WTC11 (cell line): Measurements from ENCODE around the gene MAN2B2. TPM values are rescaled to one million over a fixed set of nuclear protein-coding genes. Genes with fewer than 3 reads are reported as not detected.

ENCODE experiments used
- ATAC-seq: fragments of 200-7000 bp; cut with Tn5 transposase; 2 replicates; pipeline ENCODE4 v1.10.0; 2021; ENCODE audit warnings: mild to moderate bottlenecking, moderate library complexity
- CTCF ChIA-PET: fragments of 300-600 bp; sonication (Branson Sonifier 250); formaldehyde crosslinking; loops from one replicate; lab custom pipeline; 2021; ENCODE audit warnings: antibody characterized with exemption; lab: Charles Lee
- POLR2A ChIA-PET: fragments of 350-600 bp; sonication (Branson Sonifier 250); formaldehyde crosslinking; loops from one replicate; lab custom pipeline; 2021; ENCODE audit warnings: antibody characterized with exemption; lab: Charles Lee
- DNase-seq: peaks from one replicate; pipeline ENCODE4 v3.0.0; 2021; ENCODE audit warnings: low spot score
- H3K27ac Mint-ChIP-seq: 2 replicates; pipeline ENCODE4 v1.8.0; 2021; ENCODE audit warnings: mixed read lengths
- H3K27me3 Mint-ChIP-seq: 2 replicates; pipeline ENCODE4 v1.8.0; 2021; ENCODE audit warnings: low read depth, mild to moderate bottlenecking, moderate library complexity, mixed read lengths
- H3K36me3 Mint-ChIP-seq: 2 replicates; pipeline ENCODE4 v1.8.0; 2021; ENCODE audit warnings: mixed read lengths
- H3K4me1 Mint-ChIP-seq: 2 replicates; pipeline ENCODE4 v1.8.0; 2022; ENCODE audit warnings: mixed read lengths
- H3K4me3 Mint-ChIP-seq: 2 replicates; pipeline ENCODE4 v1.8.0; 2021; ENCODE audit warnings: mild to moderate bottlenecking, moderate library complexity, mixed read lengths
- H3K9me3 Mint-ChIP-seq: 2 replicates; pipeline ENCODE4 v1.8.0; 2021; ENCODE audit warnings: mixed read lengths
- CREB1 ChIP-seq: sonication (generic); formaldehyde crosslinking; IDR thresholded peaks from 2 replicates; pipeline ENCODE4 v1.8.0; 2023; ENCODE audit warnings: mild to moderate bottlenecking, missing genetic modification reagents
- CREM ChIP-seq: sonication (generic); formaldehyde crosslinking; IDR thresholded peaks from 2 replicates; pipeline ENCODE4 v1.8.1; 2022; ENCODE audit warnings: mild to moderate bottlenecking, missing genetic modification reagents, moderate library complexity
- FOXJ3 ChIP-seq: sonication (generic); formaldehyde crosslinking; IDR thresholded peaks from 2 replicates; pipeline ENCODE4 v1.9.0; 2021; ENCODE audit warnings: missing genetic modification reagents, mild to moderate bottlenecking, borderline replicate concordance
- FOXP1 ChIP-seq: sonication (generic); formaldehyde crosslinking; IDR thresholded peaks from 2 replicates; pipeline ENCODE4 v1.8.0; 2022; ENCODE audit warnings: missing genetic modification reagents, mild to moderate bottlenecking, moderate library complexity, borderline replicate concordance
- GABPB1 ChIP-seq: sonication (generic); formaldehyde crosslinking; IDR thresholded peaks from 2 replicates; pipeline ENCODE4 v1.8.1; 2023; ENCODE audit warnings: mild to moderate bottlenecking, missing genetic modification reagents
- GRHL2 ChIP-seq: fragments of 250-450 bp; sonication (Bioruptor Pico); IDR thresholded peaks from 2 replicates; pipeline ENCODE4 v1.8.0; 2022; ENCODE audit warnings: mild to moderate bottlenecking, moderate library complexity; ENCODE audit not compliant: insufficient replicate concordance, severe bottlenecking
- JAZF1 ChIP-seq: fragments of 250-450 bp; sonication (Bioruptor Pico); IDR thresholded peaks from 2 replicates; pipeline ENCODE4 v1.9.0; 2021; ENCODE audit warnings: moderate library complexity, mild to moderate bottlenecking, inconsistent platforms
- MXD4 ChIP-seq: fragments of 250-450 bp; sonication (Bioruptor Pico); IDR thresholded peaks from 2 replicates; pipeline ENCODE4 v1.8.0; 2021; ENCODE audit warnings: mild to moderate bottlenecking, moderate library complexity, borderline replicate concordance
- MYBL2 ChIP-seq: sonication (generic); formaldehyde crosslinking; IDR thresholded peaks from 2 replicates; pipeline ENCODE4 v1.8.1; 2023; ENCODE audit warnings: mild to moderate bottlenecking, moderate library complexity, missing genetic modification reagents
- NFE2L1 ChIP-seq: sonication (generic); formaldehyde crosslinking; IDR thresholded peaks from 2 replicates; pipeline ENCODE4 v1.8.1; 2023; ENCODE audit warnings: missing genetic modification reagents
- PRRX2 ChIP-seq: fragments of 250-450 bp; sonication (Bioruptor Pico); IDR thresholded peaks from 2 replicates; pipeline ENCODE4 v1.8.0; 2021; ENCODE audit warnings: mild to moderate bottlenecking
- RELA ChIP-seq: sonication (generic); formaldehyde crosslinking; IDR thresholded peaks from 2 replicates; pipeline ENCODE4 v1.8.1; 2022; ENCODE audit warnings: missing genetic modification reagents, mild to moderate bottlenecking, borderline replicate concordance
- TEAD4 ChIP-seq: sonication (generic); formaldehyde crosslinking; IDR thresholded peaks from 2 replicates; pipeline ENCODE4 v1.8.0; 2022; ENCODE audit warnings: mild to moderate bottlenecking, missing genetic modification reagents
- ZNF121 ChIP-seq: sonication (generic); formaldehyde crosslinking; IDR thresholded peaks from 2 replicates; pipeline ENCODE4 v1.8.0; 2023; ENCODE audit warnings: missing genetic modification reagents
- ZNF232 ChIP-seq: sonication (generic); formaldehyde crosslinking; IDR thresholded peaks from 2 replicates; pipeline ENCODE4 v1.8.0; 2022; ENCODE audit warnings: mild to moderate bottlenecking, missing genetic modification reagents
- ZNF317 ChIP-seq: sonication (generic); formaldehyde crosslinking; IDR thresholded peaks from 2 replicates; pipeline ENCODE4 v1.8.1; 2023; ENCODE audit warnings: low read depth, mild to moderate bottlenecking, moderate library complexity, missing genetic modification reagents, borderline replicate concordance
- ZNF416 ChIP-seq: fragments of 250-450 bp; sonication (Bioruptor Pico); IDR thresholded peaks from 2 replicates; pipeline ENCODE4 v1.9.0; 2021; ENCODE audit warnings: mild to moderate bottlenecking, inconsistent platforms
- ZNF671 ChIP-seq: fragments of 250-450 bp; sonication (Bioruptor Pico); IDR thresholded peaks from 2 replicates; pipeline ENCODE4 v1.8.0; 2021; ENCODE audit warnings: mild to moderate bottlenecking
- total RNA-seq: library from RNA; stranded (reverse); gene quantifications from 3 replicates; pipeline ENCODE4 v1.2.3, GENCODE V29; 2021
- TF ChIP-seq, protein P1 (sequence below): fragments of 200-600 bp; IDR thresholded peaks from 2 replicates; pipeline ENCODE4 v1.8.0; 2022; ENCODE audit warnings: antibody characterized with exemption
- TF ChIP-seq, protein P2 (sequence below): fragments of 250-450 bp; sonication (Bioruptor Pico); IDR thresholded peaks from 2 replicates; pipeline ENCODE4 v1.9.0; 2021; ENCODE audit warnings: moderate library complexity, mild to moderate bottlenecking, inconsistent platforms, borderline replicate concordance
- TF ChIP-seq, protein P3 (sequence below): sonication (generic); formaldehyde crosslinking; IDR thresholded peaks from 2 replicates; pipeline ENCODE4 v1.8.1; 2023; ENCODE audit warnings: mild to moderate bottlenecking, missing genetic modification reagents, moderate library complexity
- TF ChIP-seq, protein P4 (sequence below): sonication (generic); formaldehyde crosslinking; IDR thresholded peaks from 2 replicates; pipeline ENCODE4 v1.8.1; 2023; ENCODE audit warnings: mild to moderate bottlenecking, missing genetic modification reagents, borderline replicate concordance
- TF ChIP-seq, protein P5 (sequence below): sonication (generic); formaldehyde crosslinking; IDR thresholded peaks from 2 replicates; pipeline ENCODE4 v1.8.1; 2023; ENCODE audit warnings: mild to moderate bottlenecking, missing genetic modification reagents, moderate library complexity
- TF ChIP-seq, protein P6 (sequence below): sonication (generic); formaldehyde crosslinking; IDR thresholded peaks from 2 replicates; pipeline ENCODE4 v1.8.0; 2022; ENCODE audit warnings: mild to moderate bottlenecking, missing genetic modification reagents
- TF ChIP-seq, protein P7 (sequence below): sonication (generic); formaldehyde crosslinking; conservative IDR thresholded peaks from 2 replicates; pipeline ENCODE4 v1.8.1; 2022; ENCODE audit warnings: mild to moderate bottlenecking, missing genetic modification reagents

MAN2B2 gene
- total RNA-seq, 1 experiment from 2014 or later: 6.3 TPM

DNA sequence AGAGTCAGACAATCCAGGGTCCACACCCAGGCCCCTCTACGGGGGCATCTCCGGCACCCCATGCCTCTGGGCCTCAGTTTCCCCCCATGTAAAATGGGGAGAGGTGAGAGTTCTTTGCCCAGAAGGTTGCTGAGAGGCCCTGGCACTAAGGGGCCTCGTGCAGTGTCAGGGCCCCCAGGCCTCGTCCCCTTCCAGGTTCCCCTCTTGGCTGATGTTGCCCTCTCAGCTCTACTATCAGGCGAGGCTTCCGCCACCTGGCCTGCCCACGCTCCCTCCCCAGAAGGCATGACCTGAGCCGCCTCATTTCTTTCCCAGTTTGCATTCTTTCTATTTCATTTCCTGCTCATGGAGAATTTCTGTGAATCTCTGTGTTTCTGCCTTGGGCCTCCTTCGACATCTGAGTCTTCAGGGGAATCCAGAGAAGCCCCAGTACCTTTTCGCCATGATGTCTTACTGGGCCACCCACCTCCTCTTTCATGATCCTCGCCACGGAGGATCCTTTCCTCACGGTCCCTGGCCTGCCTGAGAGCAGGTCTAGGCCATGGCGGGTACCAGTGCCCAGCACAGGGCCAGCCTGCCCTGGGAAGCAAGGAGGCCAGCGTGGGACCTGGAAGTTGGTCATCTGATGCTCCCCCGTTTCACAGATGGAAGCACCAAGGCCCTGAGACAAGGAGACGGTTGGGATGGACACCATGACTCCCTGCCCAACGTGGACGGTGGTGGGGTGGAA, 43.6 kb downstream of the MAN2B2 start:
- peaks cover 10% of the 10 kb centered on the region for H3K9me3 Mint-ChIP-seq
- ChIA-PET CTCF (no interaction called here), POLR2A (no interaction called here)
- no peaks in the 10 kb centered on the region for H3K4me1 Mint-ChIP-seq
- H3K4me3 Mint-ChIP-seq: no peak overlapping the region
- TF ChIP-seq TEAD4 (CRISPR knock-in tag): no peak
- no peak for TF ChIP-seq MYBL2 (CRISPR knock-in tag)
- TF ChIP-seq MXD4: no peak
- no peak for TF ChIP-seq CREM (CRISPR knock-in tag)
- TF ChIP-seq ZNF317: no peak
- no peak for TF ChIP-seq ZNF232 (CRISPR knock-in tag)
- no peak for TF ChIP-seq GRHL2
- TF ChIP-seq, protein P1, sequence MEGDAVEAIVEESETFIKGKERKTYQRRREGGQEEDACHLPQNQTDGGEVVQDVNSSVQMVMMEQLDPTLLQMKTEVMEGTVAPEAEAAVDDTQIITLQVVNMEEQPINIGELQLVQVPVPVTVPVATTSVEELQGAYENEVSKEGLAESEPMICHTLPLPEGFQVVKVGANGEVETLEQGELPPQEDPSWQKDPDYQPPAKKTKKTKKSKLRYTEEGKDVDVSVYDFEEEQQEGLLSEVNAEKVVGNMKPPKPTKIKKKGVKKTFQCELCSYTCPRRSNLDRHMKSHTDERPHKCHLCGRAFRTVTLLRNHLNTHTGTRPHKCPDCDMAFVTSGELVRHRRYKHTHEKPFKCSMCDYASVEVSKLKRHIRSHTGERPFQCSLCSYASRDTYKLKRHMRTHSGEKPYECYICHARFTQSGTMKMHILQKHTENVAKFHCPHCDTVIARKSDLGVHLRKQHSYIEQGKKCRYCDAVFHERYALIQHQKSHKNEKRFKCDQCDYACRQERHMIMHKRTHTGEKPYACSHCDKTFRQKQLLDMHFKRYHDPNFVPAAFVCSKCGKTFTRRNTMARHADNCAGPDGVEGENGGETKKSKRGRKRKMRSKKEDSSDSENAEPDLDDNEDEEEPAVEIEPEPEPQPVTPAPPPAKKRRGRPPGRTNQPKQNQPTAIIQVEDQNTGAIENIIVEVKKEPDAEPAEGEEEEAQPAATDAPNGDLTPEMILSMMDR: no peak
- TF ChIP-seq ZNF121: no peak
- TF ChIP-seq, protein P2, sequence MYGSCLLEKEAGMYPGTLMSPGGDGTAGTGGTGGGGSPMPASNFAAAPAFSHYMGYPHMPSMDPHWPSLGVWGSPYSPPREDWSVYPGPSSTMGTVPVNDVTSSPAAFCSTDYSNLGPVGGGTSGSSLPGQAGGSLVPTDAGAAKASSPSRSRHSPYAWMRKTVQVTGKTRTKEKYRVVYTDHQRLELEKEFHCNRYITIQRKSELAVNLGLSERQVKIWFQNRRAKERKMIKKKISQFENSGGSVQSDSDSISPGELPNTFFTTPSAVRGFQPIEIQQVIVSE: no peak
- TF ChIP-seq, protein P3, sequence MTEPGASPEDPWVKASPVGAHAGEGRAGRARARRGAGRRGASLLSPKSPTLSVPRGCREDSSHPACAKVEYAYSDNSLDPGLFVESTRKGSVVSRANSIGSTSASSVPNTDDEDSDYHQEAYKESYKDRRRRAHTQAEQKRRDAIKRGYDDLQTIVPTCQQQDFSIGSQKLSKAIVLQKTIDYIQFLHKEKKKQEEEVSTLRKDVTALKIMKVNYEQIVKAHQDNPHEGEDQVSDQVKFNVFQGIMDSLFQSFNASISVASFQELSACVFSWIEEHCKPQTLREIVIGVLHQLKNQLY (CRISPR knock-in tag): no peak
- TF ChIP-seq, protein P4, sequence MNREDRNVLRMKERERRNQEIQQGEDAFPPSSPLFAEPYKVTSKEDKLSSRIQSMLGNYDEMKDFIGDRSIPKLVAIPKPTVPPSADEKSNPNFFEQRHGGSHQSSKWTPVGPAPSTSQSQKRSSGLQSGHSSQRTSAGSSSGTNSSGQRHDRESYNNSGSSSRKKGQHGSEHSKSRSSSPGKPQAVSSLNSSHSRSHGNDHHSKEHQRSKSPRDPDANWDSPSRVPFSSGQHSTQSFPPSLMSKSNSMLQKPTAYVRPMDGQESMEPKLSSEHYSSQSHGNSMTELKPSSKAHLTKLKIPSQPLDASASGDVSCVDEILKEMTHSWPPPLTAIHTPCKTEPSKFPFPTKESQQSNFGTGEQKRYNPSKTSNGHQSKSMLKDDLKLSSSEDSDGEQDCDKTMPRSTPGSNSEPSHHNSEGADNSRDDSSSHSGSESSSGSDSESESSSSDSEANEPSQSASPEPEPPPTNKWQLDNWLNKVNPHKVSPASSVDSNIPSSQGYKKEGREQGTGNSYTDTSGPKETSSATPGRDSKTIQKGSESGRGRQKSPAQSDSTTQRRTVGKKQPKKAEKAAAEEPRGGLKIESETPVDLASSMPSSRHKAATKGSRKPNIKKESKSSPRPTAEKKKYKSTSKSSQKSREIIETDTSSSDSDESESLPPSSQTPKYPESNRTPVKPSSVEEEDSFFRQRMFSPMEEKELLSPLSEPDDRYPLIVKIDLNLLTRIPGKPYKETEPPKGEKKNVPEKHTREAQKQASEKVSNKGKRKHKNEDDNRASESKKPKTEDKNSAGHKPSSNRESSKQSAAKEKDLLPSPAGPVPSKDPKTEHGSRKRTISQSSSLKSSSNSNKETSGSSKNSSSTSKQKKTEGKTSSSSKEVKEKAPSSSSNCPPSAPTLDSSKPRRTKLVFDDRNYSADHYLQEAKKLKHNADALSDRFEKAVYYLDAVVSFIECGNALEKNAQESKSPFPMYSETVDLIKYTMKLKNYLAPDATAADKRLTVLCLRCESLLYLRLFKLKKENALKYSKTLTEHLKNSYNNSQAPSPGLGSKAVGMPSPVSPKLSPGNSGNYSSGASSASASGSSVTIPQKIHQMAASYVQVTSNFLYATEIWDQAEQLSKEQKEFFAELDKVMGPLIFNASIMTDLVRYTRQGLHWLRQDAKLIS: no peak
- TF ChIP-seq ZNF416 (CRISPR knock-in tag): no peak
- TF ChIP-seq CREB1 (CRISPR knock-in tag): no peak
- TF ChIP-seq JAZF1 (CRISPR knock-in tag): no peak
- TF ChIP-seq, protein P5, sequence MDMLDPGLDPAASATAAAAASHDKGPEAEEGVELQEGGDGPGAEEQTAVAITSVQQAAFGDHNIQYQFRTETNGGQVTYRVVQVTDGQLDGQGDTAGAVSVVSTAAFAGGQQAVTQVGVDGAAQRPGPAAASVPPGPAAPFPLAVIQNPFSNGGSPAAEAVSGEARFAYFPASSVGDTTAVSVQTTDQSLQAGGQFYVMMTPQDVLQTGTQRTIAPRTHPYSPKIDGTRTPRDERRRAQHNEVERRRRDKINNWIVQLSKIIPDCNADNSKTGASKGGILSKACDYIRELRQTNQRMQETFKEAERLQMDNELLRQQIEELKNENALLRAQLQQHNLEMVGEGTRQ (CRISPR knock-in tag): no peak
- H3K27ac Mint-ChIP-seq: no peak overlapping the region
- H3K36me3 Mint-ChIP-seq: peaks cover 5% of the 10 kb centered on the region
- ATAC-seq (no peak), DNase-seq (no peak)
- H3K27me3 Mint-ChIP-seq: no peaks in the 10 kb centered on the region

DNA sequence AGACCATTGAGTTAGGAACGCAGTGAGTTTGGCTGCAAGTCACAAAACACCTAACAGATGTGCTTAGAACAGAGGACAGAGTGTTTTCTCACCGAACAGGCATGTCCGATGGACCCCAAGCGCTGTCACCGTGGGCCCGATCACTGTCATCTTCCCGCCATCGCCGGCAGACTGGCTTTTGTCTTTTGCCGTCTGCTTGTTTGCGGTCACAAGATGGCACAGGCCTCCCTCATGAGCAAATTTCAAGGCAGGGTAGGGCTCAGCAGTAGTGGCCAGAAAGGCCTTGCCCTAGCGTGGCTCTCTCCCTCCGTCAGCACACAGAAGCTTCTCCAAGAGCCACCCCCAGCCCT, 44.1 kb downstream of the MAN2B2 start:
- H3K4me1 Mint-ChIP-seq: no peaks in the 10 kb centered on the region
- H3K36me3 Mint-ChIP-seq: peaks cover 5% of the 10 kb centered on the region
- POLR2A ChIA-PET: no interaction called here
- CTCF ChIA-PET: interaction anchor here (1.2 kb wide), 1 partner anchor 61 kb away, joined by 3 read pairs; no protein-coding TSS in a partner anchor
- peaks cover 10% of the 10 kb centered on the region for H3K9me3 Mint-ChIP-seq
- H3K4me3 Mint-ChIP-seq: no peak overlapping the region
- H3K27ac Mint-ChIP-seq: no peak overlapping the region
- no peaks in the 10 kb centered on the region for H3K27me3 Mint-ChIP-seq
- ATAC-seq (no peak), DNase-seq (no peak)
- TF ChIP-seq RELA (CRISPR knock-in tag): no peak
- TF ChIP-seq, protein P6, sequence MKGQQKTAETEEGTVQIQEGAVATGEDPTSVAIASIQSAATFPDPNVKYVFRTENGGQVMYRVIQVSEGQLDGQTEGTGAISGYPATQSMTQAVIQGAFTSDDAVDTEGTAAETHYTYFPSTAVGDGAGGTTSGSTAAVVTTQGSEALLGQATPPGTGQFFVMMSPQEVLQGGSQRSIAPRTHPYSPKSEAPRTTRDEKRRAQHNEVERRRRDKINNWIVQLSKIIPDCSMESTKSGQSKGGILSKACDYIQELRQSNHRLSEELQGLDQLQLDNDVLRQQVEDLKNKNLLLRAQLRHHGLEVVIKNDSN (CRISPR knock-in tag): no peak
- TF ChIP-seq NFE2L1 (CRISPR knock-in tag): no peak
- TF ChIP-seq FOXP1 (CRISPR knock-in tag): no peak
- no peak for TF ChIP-seq TEAD4 (CRISPR knock-in tag)
- TF ChIP-seq ZNF671: no peak
- TF ChIP-seq PRRX2 (CRISPR knock-in tag): no peak
- TF ChIP-seq, protein P7, sequence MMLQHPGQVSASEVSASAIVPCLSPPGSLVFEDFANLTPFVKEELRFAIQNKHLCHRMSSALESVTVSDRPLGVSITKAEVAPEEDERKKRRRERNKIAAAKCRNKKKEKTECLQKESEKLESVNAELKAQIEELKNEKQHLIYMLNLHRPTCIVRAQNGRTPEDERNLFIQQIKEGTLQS (CRISPR knock-in tag): no peak
- TF ChIP-seq GABPB1: no peak
- no peak for TF ChIP-seq GRHL2
- TF ChIP-seq, protein P1: no peak
- TF ChIP-seq MXD4: no peak
- no peak for TF ChIP-seq FOXJ3
- TF ChIP-seq JAZF1 (CRISPR knock-in tag): no peak
